A549 (cell line): ENCODE data around the gene CHMP6. TPM values are rescaled to one million over a fixed set of nuclear protein-coding genes. Genes with fewer than 3 reads are reported as not detected.

ENCODE experiments used
- ATAC-seq, 2 experiments: fragments of 200-7000 bp in 1 of 2; fragments of >200 bp in 1 of 2; cut with Nextera tagmentation in 1 of 2; cut with Tn5 transposase in 1 of 2; 3 replicates each; pipeline versions ENCODE4 v1.8.0 to v1.9.1; 2018 to 2020; ENCODE audit warnings: mild to moderate bottlenecking in 1 of 2, moderate library complexity in 1 of 2
- CTCF ChIA-PET: fragments of 300-600 bp; sonication (Branson Sonifier 250); formaldehyde crosslinking; extraction: SDS; loops from one replicate; lab custom pipeline; 2021; ENCODE audit warnings: antibody characterized with exemption, inconsistent platforms; lab: Yijun Ruan, JAX
- POLR2A ChIA-PET: fragments of 350-600 bp; formaldehyde crosslinking; extraction: SDS; loops from one replicate; lab custom pipeline; 2021; ENCODE audit warnings: antibody characterized with exemption, inconsistent platforms; lab: Yijun Ruan, JAX
- DNase-seq, 2 experiments: peaks; one replicate each; pipeline versions ENCODE4 v3.0.0 to v3.0.0-alpha.2; 2011 to 2016; ENCODE audit warnings: low read depth in 1 of 2, low spot score in 1 of 2
- FAIRE-seq: peaks from 2 replicates; lab custom pipeline; 2011; peaks lifted over from hg19 to GRCh38; lab: Jason Lieb, UNC
- H3K27ac ChIP-seq, 2 experiments: fragments of >200 bp; sonication (Bioruptor Twin); formaldehyde crosslinking; 3 replicates each; pipeline ENCODE4 v1.5.1; 2016 to 2017
- H3K4me1 ChIP-seq: fragments of >200 bp; sonication (Bioruptor Twin); formaldehyde crosslinking; 3 replicates; pipeline ENCODE4 v1.6.1; 2016
- H3K4me2 ChIP-seq: fragments of >200 bp; sonication (Bioruptor Twin); formaldehyde crosslinking; 3 replicates; pipeline ENCODE4 v1.6.1; 2016
- H3K4me3 ChIP-seq: fragments of >200 bp; sonication (Bioruptor Twin); formaldehyde crosslinking; 3 replicates; pipeline ENCODE4 v1.5.1; 2016
- H3K9me3 ChIP-seq: fragments of >200 bp; sonication (Bioruptor Twin); formaldehyde crosslinking; 3 replicates; pipeline ENCODE4 v1.6.1; 2016
- ATOH8 ChIP-seq: fragments of 250-450 bp; sonication (Bioruptor Pico); IDR thresholded peaks from 2 replicates; pipeline ENCODE4 v1.5.0; 2020; ENCODE audit warnings: low read depth, mild to moderate bottlenecking, moderate library complexity
- BCL3 ChIP-seq: fragments of >200 bp; sonication (Bioruptor Twin); formaldehyde crosslinking; IDR thresholded peaks from 3 replicates; pipeline ENCODE4 v1.6.1; 2016
- BHLHE40 ChIP-seq: IDR thresholded peaks from 2 replicates; pipeline ENCODE4 v1.6.1; 2012; ENCODE audit warnings: low read depth, low read length, inconsistent platforms
- CEBPB ChIP-seq, 2 experiments: fragments of >200 bp in 1 of 2; sonication (Bioruptor Twin) in 1 of 2; formaldehyde crosslinking in 1 of 2; IDR thresholded peaks; 2 replicates each; pipeline ENCODE4 v1.6.1; 2012 to 2016
- CTCF ChIP-seq: fragments of >200 bp; sonication (Bioruptor Twin); formaldehyde crosslinking; IDR thresholded peaks from 3 replicates; pipeline ENCODE4 v1.5.1; 2016
- E2F6 ChIP-seq: IDR thresholded peaks from 2 replicates; pipeline ENCODE4 v1.6.1; 2012; ENCODE audit warnings: low read depth, borderline replicate concordance
- EHF ChIP-seq: fragments of 250-450 bp; sonication (Bioruptor Pico); IDR thresholded peaks from 2 replicates; pipeline ENCODE4 v1.5.0; 2020; ENCODE audit warnings: mild to moderate bottlenecking
- EHMT2 ChIP-seq: fragments of 200-600 bp; sonication (generic); IDR thresholded peaks from 2 replicates; pipeline ENCODE4 v1.6.1; 2016; ENCODE audit warnings: antibody characterized with exemption, low read depth, mild to moderate bottlenecking, moderate library complexity
- EP300 ChIP-seq, 2 experiments: fragments of >200 bp; sonication (Bioruptor Twin); formaldehyde crosslinking; IDR thresholded peaks; 2 replicates in 1 of 2; 3 replicates in 1 of 2; pipeline ENCODE4 v1.6.1; 2016 to 2017
- ESRRA ChIP-seq: fragments of 150-350 bp; IDR thresholded peaks from 2 replicates; pipeline ENCODE4 v1.6.1; 2014; ENCODE audit warnings: mild to moderate bottlenecking, low read length, borderline replicate concordance
- FOXS1 ChIP-seq: fragments of 250-450 bp; sonication (Bioruptor Pico); IDR thresholded peaks from 2 replicates; pipeline ENCODE4 v1.5.0; 2020; ENCODE audit warnings: mild to moderate bottlenecking, moderate library complexity
- HEYL ChIP-seq: fragments of 250-450 bp; sonication (Bioruptor Pico); IDR thresholded peaks from 2 replicates; pipeline ENCODE4 v1.8.0; 2021; ENCODE audit warnings: mild to moderate bottlenecking, moderate library complexity
- HOXB5 ChIP-seq: fragments of 250-450 bp; sonication (Bioruptor Pico); IDR thresholded peaks from 2 replicates; pipeline ENCODE4 v1.5.0; 2020; ENCODE audit warnings: mild to moderate bottlenecking, moderate library complexity
- JUNB ChIP-seq: fragments of >200 bp; sonication (Bioruptor Twin); formaldehyde crosslinking; IDR thresholded peaks from 2 replicates; pipeline ENCODE4 v1.6.1; 2016
- NFE2L2 ChIP-seq: fragments of 150-350 bp; conservative IDR thresholded peaks from 2 replicates; pipeline ENCODE4 v1.6.1; 2014; ENCODE audit warnings: low read length
- NR3C1 ChIP-seq: fragments of >200 bp; sonication (Bioruptor Twin); formaldehyde crosslinking; IDR thresholded peaks from 3 replicates; pipeline ENCODE4 v1.6.1; 2017
- PBX3 ChIP-seq: IDR thresholded peaks from 2 replicates; pipeline ENCODE4 v1.6.1; 2012
- POLR2A ChIP-seq: IDR thresholded peaks from 2 replicates; pipeline ENCODE4 v1.6.1; 2012; ENCODE audit warnings: mild to moderate bottlenecking, low read length
- REST ChIP-seq: fragments of 200-600 bp; sonication (generic); IDR thresholded peaks from 2 replicates; pipeline ENCODE4 v1.6.1; 2016; ENCODE audit warnings: antibody characterized with exemption, mild to moderate bottlenecking, moderate library complexity
- SMC3 ChIP-seq: fragments of >200 bp; sonication (Bioruptor Twin); formaldehyde crosslinking; IDR thresholded peaks from 3 replicates; pipeline ENCODE4 v1.6.1; 2018; ENCODE audit warnings: inconsistent platforms
- USF2 ChIP-seq: fragments of 450-650 bp; IDR thresholded peaks from 2 replicates; pipeline ENCODE4 v1.6.1; 2014; ENCODE audit warnings: antibody characterized with exemption
- ZC3H11A ChIP-seq: fragments of 450-650 bp; IDR thresholded peaks from 2 replicates; pipeline ENCODE4 v1.6.1; 2014; ENCODE audit warnings: antibody characterized with exemption, mild to moderate bottlenecking
- ZSCAN20 ChIP-seq: fragments of 250-450 bp; sonication (Bioruptor Pico); IDR thresholded peaks from 2 replicates; pipeline ENCODE4 v1.8.0; 2022; ENCODE audit warnings: mild to moderate bottlenecking, moderate library complexity
- WGBS: methylation state at CpG from one replicate; pipeline ENCODE4 v1.1.6; 2017; ENCODE audit errors: missing lambda C conversion rate; 5-methylcytosine and 5-hydroxymethylcytosine counted together
- polyA plus RNA-seq, 4 experiments: library from polyadenylated mRNA; depleted of rRNA in 3 of 4; stranded (reverse); fragments of >200 nt; fragmentation: RNase III in 1 of 4; extraction: RNeasy Plus Mini Kit Qiagen cat#74134 plus additional on column Dnase treatment in 1 of 4; gene quantifications; 2 replicates in 3 of 4; 3 replicates in 1 of 4; pipeline ENCODE4 v1.2.3, GENCODE V29; 2011 to 2017

Gene CHMP6
- polyA plus RNA-seq, 2 of the 4 experiments (the other 2 are of a cell fraction): 28.9 to 30.8 TPM

- FAIRE-seq: no peak
- TF ChIP-seq EHF (CRISPR knock-in tag) (no peak), ATOH8 (CRISPR knock-in tag) (no peak), ZSCAN20 (CRISPR knock-in tag) (no peak), PBX3 (no peak), NR3C1 (no peak), HEYL (CRISPR knock-in tag) (no peak), FOXS1 (CRISPR knock-in tag) (no peak), HOXB5 (CRISPR knock-in tag) (no peak), ESRRA (no peak), BHLHE40 (no peak), CTCF (no peak), NFE2L2 (no peak), POLR2A (no peak), EP300 (IDR thresholded peaks at IDR 0.05) (no peak), USF2 (no peak), EHMT2 (no peak)
- no peak for DNase-seq
- peak; percentile 29 to 31; a peak in 2 of 6 replicates for ATAC-seq
- H3K4me2 ChIP-seq: no peak overlapping the region
- POLR2A ChIA-PET: no interaction called here
- no peak overlapping the region for H3K4me3 ChIP-seq
- H3K9me3 ChIP-seq: peaks cover 9% of the 10 kb centered on the region; the same call in 1 of the 3 replicates
- H3K4me1 ChIP-seq: no peaks in the 10 kb centered on the region
- CTCF ChIA-PET: interaction anchor here (0.8 to 7.2 kb wide), 5 partner anchors 10 to 89 kb away, joined by 3 to 51 read pairs (median 6); no protein-coding TSS in a partner anchor
- H3K27ac ChIP-seq: no peak overlapping the region
- 52% methylated on average over 11 of the region's 13 CpGs for WGBS
Measured at GRCh38 chr17:81012574-81013447, 21.2 kb downstream of the CHMP6 start.

- WGBS: 59% methylated on average over 6 of the region's 6 CpGs
- no peak for TF ChIP-seq JUNB
- no peak for TF ChIP-seq CEBPB (IDR thresholded peaks at IDR 0.05)
- no peak for TF ChIP-seq NFE2L2
- no peak for TF ChIP-seq E2F6
- TF ChIP-seq SMC3: no peak
- no peak for TF ChIP-seq USF2
- no peak for TF ChIP-seq EHF (CRISPR knock-in tag)
- TF ChIP-seq BCL3: no peak
- TF ChIP-seq ZC3H11A: no peak
- TF ChIP-seq REST: no peak
Measured at GRCh38 chr17:81013642-81014041, 22.0 kb downstream of the CHMP6 start.

More at GRCh38 chr17:81013642-81014041, 22.0 kb downstream of the CHMP6 start:
- Histone ChIP-seq H3K27ac (no peak overlapping the region), H3K4me2 (no peak overlapping the region), H3K9me3 (peaks cover 9% of the 10 kb centered on the region; the same call in 1 of the 3 replicates), H3K4me3 (no peak overlapping the region), H3K4me1 (no peaks in the 10 kb centered on the region)
- FAIRE-seq: no peak
- DNase-seq: no peak
- ATAC-seq: no peak
- ChIA-PET CTCF (interaction anchor here (1.8 to 7.2 kb wide), 2 partner anchors 9 to 88 kb away, joined by 10 to 51 read pairs; no protein-coding TSS in a partner anchor), POLR2A (no interaction called here)
